Activated gamma-delta T cell treated with anti-CD3 and anti-CD28 coated beads, Interleukin-2, amount 50 U/mL, for 16 hours (primary cell): Measurements from ENCODE around the gene BICC1.
"Not testable (repeated sequence)": the region's sequence is repeated elsewhere in the genome, so short reads cannot be mapped to it uniquely, and the experiment has no call there.

ENCODE experiments used
- DNase-seq: peaks from one replicate; pipeline ENCODE4 v3.0.0-alpha.2; 2020; ENCODE audit warnings: low read depth

BICC1 gene

DNA sequence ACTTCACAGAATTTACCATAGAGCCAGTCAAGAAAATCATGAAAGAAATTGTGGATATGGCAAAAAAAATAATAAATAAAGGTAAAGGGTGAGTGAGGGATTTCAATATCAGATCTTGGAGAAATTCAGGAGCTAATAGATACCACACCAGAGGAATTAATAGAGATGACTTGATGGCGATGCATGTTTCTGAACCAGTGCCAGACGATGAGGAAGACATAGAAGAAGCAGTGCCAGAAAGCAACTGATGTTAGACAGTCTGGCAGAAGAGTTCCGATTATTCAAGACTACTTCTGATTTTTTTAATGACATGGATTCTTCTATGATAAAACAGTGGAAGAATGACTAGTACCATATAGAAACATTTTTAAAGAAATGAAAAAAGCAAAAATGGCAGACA lies 314.7 kb downstream of the BICC1 start:
- no peak for DNase-seq

DNA sequence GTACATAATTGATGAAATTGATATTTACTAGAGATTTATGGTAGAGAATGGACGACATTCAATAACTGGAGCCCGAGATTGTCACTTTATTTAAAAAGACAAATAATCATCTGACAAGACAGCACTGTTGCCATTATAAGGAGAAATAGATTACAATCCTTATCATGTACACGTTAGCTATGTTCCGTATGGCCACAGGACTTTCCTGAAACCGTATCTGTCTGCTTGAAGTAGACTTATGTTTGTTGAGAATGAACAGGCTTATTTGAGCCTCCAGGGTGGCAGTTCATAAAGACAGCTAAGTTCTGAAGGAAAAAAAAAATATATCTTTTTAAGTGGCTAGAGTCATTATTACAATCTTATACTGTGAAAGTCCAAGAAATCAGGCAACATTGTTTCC lies 317.2 kb downstream of the BICC1 start:
- DNase-seq = no peak

DNA sequence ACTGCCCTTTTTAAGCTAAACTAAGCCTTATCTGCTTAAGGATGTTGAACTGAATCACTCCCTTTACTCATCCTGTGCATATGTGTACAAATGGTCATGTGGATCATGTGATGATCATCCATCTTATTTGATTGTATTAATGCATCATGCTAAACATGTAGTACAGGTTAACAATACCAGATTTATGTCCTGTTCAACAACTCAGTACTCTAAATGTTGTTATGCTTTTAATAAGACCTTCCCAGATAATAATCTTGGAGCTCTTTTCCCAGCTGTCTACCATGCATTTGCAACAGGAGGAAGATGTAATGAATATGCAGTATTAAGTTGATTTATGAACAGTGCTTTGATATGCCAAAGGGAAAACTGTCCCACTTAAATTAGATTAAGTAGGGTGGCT lies 318.0 kb downstream of the BICC1 start:
- DNase-seq = no peak

DNA sequence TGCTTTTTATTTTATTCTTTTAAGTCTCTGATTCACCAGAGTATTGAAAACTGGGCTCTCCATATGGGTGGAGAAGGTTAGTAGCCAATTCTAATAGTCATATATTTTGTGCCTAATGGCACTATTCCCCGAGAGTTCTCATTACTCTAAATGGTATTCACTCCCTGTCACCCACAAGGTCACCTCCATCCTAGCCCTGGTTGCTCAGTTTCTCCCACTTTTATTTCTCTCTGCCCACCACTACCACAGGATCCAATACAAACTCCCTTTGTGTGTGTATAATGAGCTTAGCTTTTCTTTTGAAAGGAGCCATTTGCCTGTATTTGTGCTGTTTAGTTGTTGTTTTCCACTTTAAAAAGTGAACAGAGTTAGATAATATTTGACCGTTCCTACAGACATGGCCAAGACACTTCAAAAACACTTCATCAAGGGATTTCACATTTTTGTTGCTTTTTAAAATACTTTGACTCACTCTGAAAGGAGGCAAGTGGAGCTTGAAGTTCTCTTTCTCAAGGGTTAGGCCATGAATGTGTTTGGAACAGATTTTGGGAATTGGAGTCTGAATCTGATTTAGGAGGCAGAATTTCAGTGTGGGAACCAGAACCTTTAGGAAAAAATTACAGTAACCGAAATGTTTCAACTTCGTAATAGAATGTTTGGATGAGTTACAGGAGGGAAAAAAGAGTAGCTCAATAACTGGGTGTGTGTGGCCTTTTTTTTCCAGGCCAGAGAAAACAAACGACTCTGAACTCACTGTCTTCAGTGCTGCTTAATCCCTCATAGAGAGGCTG lies 321.3 kb downstream of the BICC1 start:
- DNase-seq = no peak

DNA sequence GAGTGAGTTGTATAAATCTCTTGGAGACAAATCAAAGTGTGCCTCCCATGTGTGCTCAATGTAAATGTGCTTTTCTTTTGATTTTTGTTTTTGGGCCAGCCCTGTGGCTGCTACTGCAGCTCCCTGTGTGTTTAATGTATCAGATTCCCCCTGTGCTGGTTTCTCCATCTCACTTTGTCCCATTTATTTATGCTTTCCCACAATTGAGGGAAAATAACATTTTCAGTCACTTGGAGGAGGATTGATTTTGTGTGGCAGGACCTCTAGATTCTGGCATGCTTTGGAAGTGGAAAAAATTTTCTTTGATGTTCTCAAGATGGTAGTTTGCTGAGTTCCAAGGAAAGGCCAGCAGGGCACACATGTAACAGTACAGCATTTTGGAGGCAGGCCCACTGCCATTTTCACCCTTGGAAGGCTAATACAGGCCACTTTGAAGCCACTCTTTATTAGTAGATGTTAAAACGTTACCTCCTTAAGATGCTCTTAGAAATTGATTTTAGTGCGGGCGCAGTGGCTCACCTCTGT lies 323.6 kb downstream of the BICC1 start:
- DNase-seq = no peak

DNA sequence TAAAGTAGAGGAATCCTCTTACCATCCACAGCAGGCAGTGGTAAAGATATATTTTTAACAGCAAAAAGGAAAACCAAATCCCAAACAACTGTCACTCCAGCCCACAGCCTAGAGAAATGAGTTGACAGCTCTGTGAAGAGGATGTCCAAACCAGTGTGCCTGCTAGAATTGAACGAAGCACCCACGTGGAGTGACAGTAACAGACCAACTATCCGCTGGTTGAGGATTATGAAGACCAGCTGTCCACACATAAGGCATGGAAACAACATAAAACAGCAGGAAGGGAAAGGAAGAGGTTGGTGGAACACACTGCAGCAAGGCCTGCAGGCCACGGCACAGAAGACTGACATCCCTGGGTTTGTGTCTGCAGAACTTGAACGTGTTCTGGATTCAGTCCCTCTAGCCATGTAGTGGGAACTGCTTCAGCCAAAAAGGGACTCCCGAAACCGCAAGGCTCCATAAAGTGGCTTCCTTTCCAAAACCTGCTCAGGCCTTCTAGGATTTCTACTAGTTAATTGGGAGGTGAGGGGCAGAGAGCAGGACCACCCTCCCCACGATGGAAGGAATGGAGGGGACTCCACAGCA lies 324.4 kb downstream of the BICC1 start:
- no peak for DNase-seq

DNA sequence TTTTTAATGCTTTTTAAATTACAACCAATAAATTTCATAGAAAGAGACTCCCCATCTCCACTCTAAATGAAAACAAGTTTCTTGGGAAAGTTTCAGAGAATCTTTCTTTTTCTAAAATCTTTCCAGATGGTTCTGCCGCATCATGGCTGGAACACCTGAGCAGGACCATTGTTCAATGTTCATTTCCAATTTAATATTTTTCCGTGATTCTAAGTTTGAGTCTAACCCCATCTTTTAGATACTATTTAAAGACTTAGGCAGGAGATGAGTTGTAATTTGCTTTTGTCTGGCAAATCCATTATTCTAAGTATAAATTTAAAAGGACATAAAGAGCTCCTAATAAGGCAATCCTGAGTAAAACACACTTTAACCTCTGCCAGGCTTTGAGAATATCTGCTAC lies 325.2 kb downstream of the BICC1 start:
- DNase-seq = no peak

DNA sequence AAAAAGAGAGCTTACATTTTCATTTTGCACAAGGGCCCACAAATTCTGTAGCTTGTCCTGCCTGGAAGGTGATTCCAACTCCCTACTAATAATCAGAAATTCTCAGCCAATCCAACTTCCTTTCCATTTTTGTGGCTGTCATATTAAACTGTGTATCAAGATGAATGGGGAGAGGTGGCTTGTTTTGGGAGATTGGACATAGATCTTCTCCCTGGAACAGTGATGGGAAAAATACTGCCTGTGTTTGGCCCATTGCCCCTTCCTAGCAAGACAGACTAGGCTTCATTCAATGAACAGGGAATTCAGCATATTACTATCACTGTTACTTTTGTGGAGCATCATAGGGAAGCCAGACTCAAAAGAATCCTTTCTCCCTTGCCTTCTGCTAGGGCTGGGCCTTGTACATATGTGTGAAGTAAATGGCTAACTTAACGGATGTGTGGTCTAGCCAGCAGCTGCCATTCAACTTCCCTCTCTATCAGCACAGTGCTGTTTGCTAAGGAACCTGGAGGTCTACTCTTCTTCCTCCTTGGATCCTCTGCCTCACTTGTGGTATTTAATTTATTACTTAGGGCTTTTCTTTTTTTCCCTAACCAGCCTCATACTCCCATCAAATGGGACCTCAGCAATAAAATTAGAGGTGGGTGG lies 326.0 kb downstream of the BICC1 start:
- DNase-seq = no peak

DNA sequence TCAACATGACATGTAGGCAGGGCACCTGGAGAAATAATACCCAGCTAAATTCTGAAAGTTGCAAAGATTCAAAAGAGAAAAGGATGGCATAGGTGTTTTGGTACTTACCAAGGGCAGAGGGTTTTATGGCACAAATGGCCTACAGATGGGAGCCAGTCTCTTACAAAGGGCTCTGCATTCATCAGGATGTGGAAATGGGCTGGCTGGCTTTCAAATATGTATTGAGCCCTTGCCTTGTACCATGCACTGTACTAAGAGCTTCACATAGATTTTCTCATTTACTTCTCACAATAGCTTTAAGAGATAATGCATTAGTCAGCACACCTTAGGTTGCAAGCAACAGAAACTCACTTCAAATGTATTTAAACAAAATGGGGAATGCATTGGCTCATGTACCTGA lies 327.1 kb downstream of the BICC1 start:
- no peak for DNase-seq

DNA sequence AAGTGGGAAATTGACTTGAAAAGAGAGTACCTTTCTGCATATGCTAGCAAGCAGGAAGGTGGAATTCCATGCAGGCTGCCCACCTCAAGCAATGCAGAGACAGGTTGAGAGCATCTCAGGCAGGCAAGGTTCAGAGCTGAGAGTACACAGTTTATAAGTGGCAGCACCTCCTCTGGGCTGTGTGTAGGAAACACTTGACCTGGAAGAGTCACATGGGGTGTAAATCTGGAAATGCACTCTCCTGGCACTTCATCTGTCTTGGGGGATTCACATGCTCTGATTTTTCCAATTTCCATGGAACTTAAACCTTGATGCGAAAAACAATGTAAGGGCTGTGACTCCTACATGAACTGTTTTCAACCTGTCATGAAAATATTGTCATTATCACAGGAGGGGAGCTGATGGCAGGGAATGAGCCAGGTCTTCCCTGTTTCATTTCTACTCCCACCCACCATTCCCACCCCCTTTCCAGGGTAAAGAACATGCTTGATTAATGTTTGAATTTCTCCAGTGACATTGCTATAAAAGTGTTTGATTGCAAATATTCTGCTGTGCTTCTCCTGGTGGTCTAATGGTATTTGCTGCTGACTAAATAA lies 328.3 kb downstream of the BICC1 start:
- DNase-seq = no peak

DNA sequence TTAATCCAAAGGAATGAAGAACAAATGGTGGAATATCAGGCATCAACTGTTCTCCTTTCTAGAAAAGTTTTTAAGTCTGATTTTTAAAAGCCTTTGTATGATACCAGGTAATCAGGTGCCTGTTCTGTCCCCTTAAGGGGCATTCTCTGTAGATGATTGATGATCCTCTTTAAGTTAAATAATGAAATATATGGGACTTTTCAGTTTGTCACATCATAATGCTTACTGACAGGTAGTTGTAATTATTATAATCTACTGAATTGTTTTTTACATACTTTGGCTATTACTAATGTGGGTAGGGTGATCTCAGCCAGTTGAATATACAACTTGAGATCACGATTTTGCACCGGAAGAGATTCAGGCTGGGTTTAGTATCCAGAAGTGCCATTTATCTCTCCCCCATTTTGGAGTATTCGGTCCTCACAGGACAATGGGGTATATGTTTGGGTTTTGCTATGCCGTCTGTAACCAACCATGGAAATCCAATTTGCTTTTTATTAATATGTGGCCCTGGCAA lies 330.2 kb downstream of the BICC1 start:
- DNase-seq = no peak

DNA sequence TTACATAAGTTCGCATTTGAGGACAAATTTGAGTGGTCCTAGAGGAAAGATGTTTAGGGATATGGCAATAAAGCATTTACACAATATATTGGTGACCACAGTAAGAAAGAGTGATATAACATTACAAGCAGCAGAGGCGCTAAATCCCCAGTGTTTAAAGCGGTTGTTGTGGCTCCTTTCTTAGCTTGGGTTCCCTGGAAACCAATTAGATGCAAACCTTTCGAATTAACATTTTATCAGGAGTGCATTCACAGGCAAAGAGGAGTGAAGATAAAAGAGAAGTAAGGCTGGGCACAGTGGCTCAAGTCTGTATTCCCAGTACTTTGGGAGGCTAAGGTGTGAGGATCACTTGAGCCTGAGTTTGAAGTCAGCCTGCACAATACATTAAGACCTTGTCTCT lies 331.1 kb downstream of the BICC1 start:
- DNase-seq = no peak

DNA sequence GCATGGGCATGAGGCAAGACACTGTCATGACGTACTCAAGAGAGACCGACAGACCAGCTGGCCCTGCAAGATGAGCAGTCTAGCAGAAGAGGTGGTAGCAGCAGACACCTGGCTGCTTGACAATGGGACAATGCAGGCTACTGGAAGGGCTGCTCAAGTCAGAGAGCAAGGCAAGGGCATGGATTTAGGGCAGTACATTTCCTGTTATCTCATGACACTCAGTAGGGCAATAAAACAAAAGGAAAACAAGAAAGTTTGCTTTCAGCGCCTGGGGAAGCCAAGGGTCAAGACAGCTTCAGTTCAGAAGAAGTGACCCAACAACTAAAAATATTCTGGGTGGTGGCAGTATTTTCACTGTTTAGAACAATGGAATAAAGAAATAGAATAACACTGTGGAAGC lies 332.0 kb downstream of the BICC1 start:
- no peak for DNase-seq

DNA sequence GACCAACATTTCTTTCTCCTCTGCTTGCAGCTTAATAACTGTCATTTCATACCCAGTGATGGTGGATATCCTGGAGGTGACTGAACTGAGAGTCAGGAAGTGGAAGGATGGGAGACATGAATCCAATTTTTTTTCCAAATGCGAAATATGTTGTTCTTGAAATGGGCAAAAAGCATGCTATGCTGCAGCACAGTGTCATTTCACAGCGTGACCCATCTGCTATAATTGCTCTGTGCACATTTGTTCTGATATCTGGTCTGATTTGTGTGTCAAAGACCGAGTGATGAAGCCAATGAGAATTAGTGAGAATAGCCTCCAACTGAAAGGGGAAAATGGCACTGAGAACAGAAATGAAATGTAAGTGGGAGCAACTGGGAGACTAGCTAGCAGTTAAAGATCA lies 334.2 kb downstream of the BICC1 start:
- DNase-seq = no peak

DNA sequence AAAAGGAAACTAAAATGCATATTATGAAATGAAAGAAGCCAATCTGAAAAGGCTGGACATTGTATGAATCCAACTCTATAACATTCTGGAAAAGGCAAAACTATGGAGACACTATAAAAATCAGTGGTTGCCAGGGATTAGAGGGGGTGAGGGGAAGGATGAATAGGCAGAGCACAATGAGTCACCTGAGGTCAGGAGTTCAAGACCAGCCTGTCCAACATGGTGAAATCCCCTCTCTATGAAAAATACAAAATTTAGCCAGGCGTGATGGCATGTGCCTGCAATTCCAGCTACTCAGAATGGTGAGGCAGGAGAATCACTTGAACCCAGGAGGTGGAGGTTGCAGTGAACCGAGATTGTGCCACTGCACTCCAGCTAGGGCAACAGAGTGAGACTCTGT lies 338.9 kb downstream of the BICC1 start:
- DNase-seq = no peak

DNA sequence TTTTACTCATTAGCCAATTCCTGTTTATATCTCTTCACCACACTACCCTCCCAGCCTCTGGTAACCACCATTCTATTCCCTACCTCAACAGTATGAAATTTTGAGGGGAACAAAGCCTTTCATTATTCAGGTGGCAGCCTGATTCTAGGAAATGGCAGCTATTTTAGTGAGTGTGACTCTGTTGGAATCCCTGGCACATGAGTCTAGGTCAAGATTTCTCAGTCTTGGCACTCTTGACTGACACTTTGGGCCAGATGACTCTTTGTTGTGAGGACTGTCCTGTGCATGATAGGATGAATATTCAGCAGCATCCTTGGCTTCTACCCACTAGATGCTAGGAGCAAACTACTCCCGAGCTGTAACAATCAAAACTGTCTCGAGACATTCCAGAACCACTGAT lies 341.0 kb downstream of the BICC1 start:
- no peak for DNase-seq

DNA sequence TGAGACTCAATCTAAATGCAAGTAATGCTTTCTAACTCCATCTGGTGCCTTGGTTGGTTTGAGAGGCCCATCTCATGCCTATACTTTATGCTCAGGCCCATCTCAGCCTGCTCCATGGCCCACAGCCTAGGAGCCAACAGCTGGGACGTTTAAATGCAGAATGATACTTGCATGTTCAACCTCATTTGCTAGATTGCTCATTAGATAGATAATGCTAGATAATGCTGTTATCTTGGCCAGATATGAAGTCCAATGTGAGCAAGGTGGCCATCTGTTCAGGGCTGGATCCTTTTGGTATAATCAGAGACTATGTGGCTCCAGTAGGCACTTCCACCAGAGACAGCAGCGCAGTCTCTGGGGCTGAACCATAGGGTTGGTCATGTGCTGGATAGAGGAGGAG lies 342.1 kb downstream of the BICC1 start:
- DNase-seq = no peak

DNA sequence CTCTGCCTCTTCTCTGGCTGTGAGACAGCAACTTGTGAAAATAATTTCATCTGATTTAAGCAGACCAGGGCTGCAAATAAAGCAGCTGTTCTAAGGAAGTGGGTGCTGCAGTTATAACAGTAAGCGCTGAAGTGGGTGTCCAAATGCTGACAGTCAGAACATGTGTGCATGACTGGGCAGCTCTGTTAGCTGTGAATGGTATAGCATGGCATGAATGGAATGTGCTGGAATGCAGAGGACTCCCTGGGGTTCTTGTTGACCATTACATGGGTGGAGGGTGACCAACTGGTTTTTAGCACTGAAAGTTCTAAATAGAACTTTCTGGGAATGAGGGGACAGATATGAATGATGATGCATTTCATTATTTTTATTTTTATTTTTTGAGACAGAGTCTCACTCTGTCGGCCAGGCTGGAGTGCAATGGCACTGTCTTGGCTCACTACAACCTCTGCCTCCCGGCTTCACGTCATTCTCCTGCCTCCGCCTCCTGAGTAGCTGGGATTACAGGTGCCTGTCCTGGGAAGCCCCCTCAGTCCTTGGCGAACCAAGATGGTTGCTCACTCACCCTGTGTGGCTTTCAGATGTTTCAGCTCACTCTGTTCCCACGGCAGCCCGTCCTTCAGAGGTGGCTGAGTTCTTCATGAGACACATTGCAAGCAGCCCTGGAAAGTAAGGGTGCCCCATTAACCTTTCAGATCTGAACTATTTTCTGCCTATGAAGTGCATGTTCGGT lies 344.0 kb downstream of the BICC1 start:
- DNase-seq = no peak

DNA sequence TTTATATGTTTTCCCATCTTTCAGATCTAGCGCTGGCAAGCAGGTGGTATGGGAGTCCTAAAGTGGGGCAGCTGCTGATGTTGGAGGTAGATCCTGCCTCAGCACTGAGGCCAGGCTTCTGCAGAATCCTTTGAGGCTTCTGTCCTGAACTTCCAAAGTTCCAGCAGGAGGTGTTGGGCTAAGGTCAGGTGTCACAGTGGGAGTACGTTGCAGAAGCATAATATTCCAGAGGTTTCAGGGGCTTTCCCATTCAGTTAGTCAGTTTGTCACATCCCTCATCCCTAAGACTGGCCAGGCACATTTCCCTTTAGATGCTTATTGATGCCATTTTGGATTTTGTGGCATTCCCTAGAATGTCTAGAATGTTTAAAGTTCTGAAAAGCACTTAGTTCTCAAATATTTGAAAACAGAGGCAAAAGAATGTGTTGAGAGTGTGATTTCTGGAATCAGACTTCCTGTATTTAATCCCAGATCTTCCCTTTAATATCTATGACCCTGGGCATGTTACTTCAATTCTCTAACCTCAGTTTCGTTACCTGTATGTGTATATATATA lies 344.7 kb downstream of the BICC1 start:
- DNase-seq = no peak

DNA sequence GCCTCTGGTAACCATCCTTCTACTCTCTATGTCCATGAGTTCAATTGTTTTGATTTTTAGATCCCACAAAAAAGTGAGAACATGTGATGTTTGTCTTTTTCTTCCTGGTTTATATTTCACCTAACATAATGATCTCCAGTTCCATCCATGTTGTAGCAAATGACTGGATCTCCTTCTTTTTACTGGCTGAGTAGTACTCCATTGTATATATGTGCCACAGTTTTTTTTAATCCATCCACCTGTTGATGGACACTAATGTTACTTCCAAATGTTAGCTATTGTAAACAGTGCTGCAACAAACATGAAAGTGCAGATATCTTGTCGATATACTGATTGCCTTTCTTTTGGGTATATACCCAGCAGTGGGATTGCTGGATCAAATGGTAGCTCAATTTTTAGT lies 345.5 kb downstream of the BICC1 start:
- DNase-seq = not testable (repeated sequence)

DNA sequence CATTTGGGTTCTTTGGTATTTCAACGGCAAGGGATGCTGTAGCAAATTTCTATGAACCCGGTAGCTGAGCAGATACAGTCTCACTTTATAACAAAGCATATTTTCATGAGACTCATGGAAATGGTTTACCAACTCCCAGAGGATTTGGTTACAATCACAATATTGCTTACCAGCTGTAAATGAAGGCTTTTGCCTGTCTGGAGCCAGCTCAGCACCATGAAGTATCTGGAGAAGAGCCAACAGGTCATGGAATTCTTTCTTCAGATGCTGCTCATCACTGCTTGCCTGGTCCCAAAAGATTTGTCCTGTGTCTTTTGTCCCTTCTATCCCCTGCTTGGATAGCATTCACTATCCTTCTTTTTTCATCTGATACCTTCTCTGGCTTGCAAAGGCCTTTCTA lies 346.9 kb downstream of the BICC1 start:
- no peak for DNase-seq

DNA sequence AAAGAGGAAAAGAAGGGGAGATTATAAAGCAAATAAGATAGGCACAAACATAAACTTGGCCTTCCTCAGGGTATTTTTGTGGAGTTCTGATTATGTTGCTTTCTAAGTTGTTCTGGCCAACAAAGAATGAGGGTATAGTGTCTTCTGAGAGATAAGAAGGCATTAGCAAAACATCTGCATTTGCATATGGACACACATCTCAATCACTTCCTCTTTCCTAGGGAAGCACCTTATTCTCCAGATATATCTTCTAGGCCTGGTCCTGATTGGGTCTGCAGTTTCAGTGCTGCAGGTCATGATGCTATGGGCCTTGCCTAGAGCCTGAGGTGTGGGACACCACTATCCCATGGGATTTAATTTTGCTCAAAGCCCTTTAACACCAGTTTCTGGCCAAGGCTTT lies 355.0 kb downstream of the BICC1 start:
- DNase-seq = no peak
